GM21619 (cell line): Measurements from ENCODE around the gene BCAS4.
"Not testable (repeated sequence)": the region's sequence is repeated elsewhere in the genome, so short reads cannot be mapped to it uniquely, and the experiment has no call there.

Experiments used
- ATAC-seq: cut with Tn5 transposase; IDR thresholded peaks from one replicate; pipeline ENCODE4 v1.9.1; 2021; ENCODE audit not compliant: unreplicated experiment

Gene BCAS4

GRCh38 chr20:50874111-50874757, 79.4 kb downstream of the BCAS4 start:
- ATAC-seq: no peak

GRCh38 chr20:50874758-50875665, 80.2 kb downstream of the BCAS4 start:
- ATAC-seq: no peak

GRCh38 chr20:50876063-50876685, 81.3 kb downstream of the BCAS4 start:
- ATAC-seq: no peak

GRCh38 chr20:50876816-50877215, 82.0 kb downstream of the BCAS4 start:
- ATAC-seq: no peak

- ATAC-seq: no peak
Observed at GRCh38 chr20:50877232-50877743, 82.4 kb downstream of the BCAS4 start.

GRCh38 chr20:50879649-50880550, 85.0 kb downstream of the BCAS4 start:
- no peak for ATAC-seq

GRCh38 chr20:50881759-50882424, 87.0 kb downstream of the BCAS4 start:
- ATAC-seq: not testable (repeated sequence)

GRCh38 chr20:50883856-50884255, 89.0 kb downstream of the BCAS4 start:
- no peak for ATAC-seq

GRCh38 chr20:50885068-50885467, 90.2 kb downstream of the BCAS4 start:
- ATAC-seq: no peak

GRCh38 chr20:50885781-50886180, 90.9 kb downstream of the BCAS4 start:
- no peak for ATAC-seq

GRCh38 chr20:50886184-50886790, 91.4 kb downstream of the BCAS4 start:
- no peak for ATAC-seq

- no peak for ATAC-seq
Observed at GRCh38 chr20:50887576-50887975, 92.7 kb downstream of the BCAS4 start.

- no peak for ATAC-seq
Observed at GRCh38 chr20:50891138-50891537, 96.3 kb downstream of the BCAS4 start.

GRCh38 chr20:50892394-50892793, 97.5 kb downstream of the BCAS4 start:
- no peak for ATAC-seq

GRCh38 chr20:50893620-50894019, 98.8 kb downstream of the BCAS4 start:
- no peak for ATAC-seq

GRCh38 chr20:50895111-50895830, 100.4 kb downstream of the BCAS4 start:
- ATAC-seq: no peak

GRCh38 chr20:50898475-50898874, 103.6 kb downstream of the BCAS4 start:
- ATAC-seq: no peak

GRCh38 chr20:50900261-50900660, 105.4 kb downstream of the BCAS4 start:
- ATAC-seq: no peak

GRCh38 chr20:50901301-50901700, 106.4 kb downstream of the BCAS4 start:
- ATAC-seq: no peak
